ENCODE measurements around the gene NPTN.

DNA sequence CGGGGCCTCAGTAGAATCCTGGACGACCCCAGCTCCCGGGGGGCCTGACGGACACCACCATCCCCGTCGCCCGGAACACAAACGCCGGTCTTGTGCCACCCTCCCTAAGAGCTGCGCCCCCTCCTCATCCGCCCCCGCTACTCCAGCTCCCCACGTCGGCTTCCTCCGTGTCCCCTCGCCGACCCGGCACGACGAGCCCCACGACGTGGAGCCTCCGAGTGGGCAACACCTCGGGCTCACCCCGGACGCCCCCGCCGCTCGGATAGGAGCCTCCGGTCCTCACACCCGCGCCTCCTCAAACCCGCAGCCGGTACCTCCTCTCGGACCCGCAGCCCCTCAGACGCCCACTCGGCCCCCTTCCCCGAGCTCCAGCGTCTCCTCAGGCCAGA lies 525 bp downstream of the NPTN start:
- TF ChIP-seq, protein P1, sequence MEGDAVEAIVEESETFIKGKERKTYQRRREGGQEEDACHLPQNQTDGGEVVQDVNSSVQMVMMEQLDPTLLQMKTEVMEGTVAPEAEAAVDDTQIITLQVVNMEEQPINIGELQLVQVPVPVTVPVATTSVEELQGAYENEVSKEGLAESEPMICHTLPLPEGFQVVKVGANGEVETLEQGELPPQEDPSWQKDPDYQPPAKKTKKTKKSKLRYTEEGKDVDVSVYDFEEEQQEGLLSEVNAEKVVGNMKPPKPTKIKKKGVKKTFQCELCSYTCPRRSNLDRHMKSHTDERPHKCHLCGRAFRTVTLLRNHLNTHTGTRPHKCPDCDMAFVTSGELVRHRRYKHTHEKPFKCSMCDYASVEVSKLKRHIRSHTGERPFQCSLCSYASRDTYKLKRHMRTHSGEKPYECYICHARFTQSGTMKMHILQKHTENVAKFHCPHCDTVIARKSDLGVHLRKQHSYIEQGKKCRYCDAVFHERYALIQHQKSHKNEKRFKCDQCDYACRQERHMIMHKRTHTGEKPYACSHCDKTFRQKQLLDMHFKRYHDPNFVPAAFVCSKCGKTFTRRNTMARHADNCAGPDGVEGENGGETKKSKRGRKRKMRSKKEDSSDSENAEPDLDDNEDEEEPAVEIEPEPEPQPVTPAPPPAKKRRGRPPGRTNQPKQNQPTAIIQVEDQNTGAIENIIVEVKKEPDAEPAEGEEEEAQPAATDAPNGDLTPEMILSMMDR (IDR thresholded peaks at IDR 0.05) = no peak
- TF ChIP-seq EP300 (IDR thresholded peaks at IDR 0.05) = no peak
- TF ChIP-seq POLR2AphosphoS5 (IDR thresholded peaks at IDR 0.05) = no peak
- no peak for TF ChIP-seq POLR2A (IDR thresholded peaks at IDR 0.05)
